T47D (cell line): ENCODE data around the gene MTMR3.
A peak's percentile ranks its signal among the peaks of the same experiment; 100 is the strongest.

ENCODE experiments used
- DNase-seq, 2 experiments: peaks; one replicate each; pipeline versions ENCODE4 v3.0.0 to v3.0.0-alpha.2; 2011 to 2012; ENCODE audit warnings: low read depth in 1 of 2, low spot score in 1 of 2
- JUND ChIP-seq: IDR thresholded peaks from 2 replicates; pipeline ENCODE4 v1.6.1; 2012; ENCODE audit warnings: low read depth
- in situ Hi-C: cut with HindIII; loops from 2 replicates; pipeline ENCODE4 v1.10.0; 2016; ENCODE audit warnings: low sequenced_read_pairs, low pct_unique_long_range_greater_than_20kb

MTMR3 gene

GRCh38 chr22:30033901-30034300 is 150.9 kb downstream of the MTMR3 start:
- DNase-seq, result no peak
- TF ChIP-seq JUND, result no peak
- in situ Hi-C loops, result no loop called here

DNA sequence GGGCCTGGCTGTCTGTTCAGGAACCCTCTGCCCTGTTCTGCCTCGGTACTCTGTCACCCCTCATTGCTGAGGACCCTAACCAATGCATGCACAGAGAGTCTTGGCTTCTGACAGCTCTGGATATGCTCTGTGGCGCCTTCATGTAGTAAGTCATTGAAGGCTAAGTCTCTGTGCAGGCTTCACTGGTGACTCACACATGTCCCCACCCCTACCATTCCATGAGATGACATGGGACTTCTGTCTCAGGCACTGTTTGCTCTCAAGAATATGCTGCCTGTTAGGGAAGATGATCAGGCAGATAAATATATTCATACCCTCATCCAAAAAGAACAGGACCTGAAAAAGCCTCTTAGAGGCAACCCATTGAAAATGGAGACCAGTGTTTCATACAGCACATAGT is 153.7 kb downstream of the MTMR3 start:
- no peak for DNase-seq
- in situ Hi-C loops, result no loop called here
- no peak for TF ChIP-seq JUND

DNA sequence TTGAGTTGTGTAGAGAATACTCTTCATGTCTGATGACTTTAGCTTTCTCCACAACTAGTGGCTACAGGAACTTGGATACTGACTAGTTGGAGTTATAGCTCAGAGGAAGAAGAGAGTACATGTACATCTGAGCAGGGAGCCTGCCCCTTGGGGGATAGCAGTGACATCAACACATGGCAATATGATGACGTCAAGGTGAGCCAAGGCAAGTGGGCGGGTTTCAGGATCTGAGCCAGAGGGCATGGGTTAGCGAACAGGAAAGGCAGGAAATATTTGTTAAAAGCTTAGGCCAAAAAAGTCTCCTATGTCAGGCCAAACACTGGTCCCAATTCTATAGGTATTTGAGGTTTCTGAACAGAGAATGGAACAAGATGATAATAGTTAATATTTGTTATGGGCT is 155.2 kb downstream of the MTMR3 start:
- peak in 1 of 2 experiments; percentile 79 for DNase-seq
- in situ Hi-C loops, result no loop called here
- no peak for TF ChIP-seq JUND

GRCh38 chr22:30040499-30041260 is 157.7 kb downstream of the MTMR3 start:
- no peak for TF ChIP-seq JUND
- DNase-seq, result no peak
- in situ Hi-C loops, result no loop called here

GRCh38 chr22:30041475-30041874 is 158.5 kb downstream of the MTMR3 start:
- no peak for DNase-seq
- in situ Hi-C loops, result no loop called here
- TF ChIP-seq JUND, result no peak

DNA sequence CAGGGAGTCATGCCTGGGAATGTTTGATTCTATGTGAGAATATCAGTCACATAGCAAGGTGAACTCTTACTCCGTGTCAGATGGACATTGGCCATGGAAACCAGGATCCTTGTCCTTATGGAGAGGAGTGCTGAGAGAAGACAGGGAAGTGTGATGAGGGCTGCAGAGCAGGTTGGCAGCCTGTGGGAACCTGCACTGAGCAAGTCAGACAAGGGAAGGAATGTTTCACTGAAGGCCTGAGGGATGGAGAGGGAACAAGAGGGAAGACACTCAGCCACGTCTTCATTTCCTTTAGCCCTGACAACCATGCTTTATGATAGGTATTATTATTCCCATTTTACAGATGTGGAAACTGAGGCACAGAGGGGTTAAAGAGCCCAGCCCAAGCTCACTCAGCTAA is 158.9 kb downstream of the MTMR3 start:
- no peak for TF ChIP-seq JUND
- in situ Hi-C loops, result no loop called here
- no peak for DNase-seq

DNA sequence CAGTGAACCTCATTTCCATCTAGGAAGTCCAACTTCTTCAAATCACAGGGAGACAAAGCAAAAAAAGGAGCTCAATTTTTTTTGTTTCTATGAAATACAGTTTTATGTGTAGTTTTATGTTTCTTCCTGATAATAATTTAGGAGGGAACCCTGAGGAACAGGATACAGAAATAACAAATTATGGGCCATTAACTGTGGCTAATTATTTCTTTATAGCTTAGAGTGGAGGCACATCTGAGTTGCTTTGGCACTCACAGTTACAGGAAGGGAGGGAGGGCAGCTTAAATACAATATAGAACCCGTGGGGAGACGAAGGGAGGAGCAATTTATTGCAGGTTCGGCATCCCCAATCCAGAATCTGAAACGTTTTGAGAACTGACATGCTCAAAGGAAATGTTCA is 160.2 kb downstream of the MTMR3 start:
- DNase-seq, result no peak
- TF ChIP-seq JUND, result no peak
- in situ Hi-C loops, result no loop called here

DNA sequence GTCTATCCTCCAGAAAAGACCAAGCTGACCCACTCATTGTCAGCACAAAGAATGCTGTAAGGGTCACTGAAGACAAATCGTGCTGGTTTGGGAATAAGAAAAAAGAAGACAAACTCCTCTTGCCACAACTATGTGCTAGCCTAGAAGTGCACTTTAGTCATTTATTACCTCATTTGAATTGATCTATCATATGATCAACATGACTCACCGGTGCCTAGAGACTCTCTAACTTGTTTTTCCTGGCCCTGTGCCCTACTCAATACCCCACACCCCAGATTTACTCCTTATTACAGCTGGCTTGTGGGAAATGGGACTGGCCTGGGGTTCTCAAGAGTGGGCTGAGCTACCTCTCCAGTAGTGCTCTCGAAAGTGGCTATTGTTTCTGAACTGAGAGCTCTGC is 161.4 kb downstream of the MTMR3 start:
- 0 out of 2 replicates have a peak, but pooled peaks have one; percentile 63 for TF ChIP-seq JUND
- peak; percentile 39 to 59 for DNase-seq
- in situ Hi-C loops, result no loop called here

- DNase-seq, result no peak
- in situ Hi-C loops, result no loop called here
- no peak for TF ChIP-seq JUND
Measured at GRCh38 chr22:30044881-30045493, 162.0 kb downstream of the MTMR3 start.

DNA sequence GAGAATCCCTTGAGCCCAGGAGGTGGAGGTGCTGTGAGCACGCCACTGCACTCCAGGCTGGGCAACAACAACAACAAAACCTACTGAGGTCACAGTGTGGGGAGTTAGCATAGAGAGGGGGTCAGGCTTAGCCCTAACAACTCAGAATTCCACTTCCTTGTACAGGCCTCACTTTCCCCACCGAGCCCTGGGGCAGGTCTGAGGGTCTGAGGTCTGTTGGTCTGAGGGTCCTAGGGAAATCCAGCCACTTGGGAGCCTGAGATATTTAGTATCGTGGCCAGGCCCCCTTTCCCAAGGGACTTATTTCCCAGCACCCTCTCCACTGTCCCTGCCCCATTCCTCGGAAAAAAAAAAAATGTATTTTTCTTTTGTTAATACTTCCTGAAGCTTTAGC is 162.5 kb downstream of the MTMR3 start:
- in situ Hi-C loops, result no loop called here
- DNase-seq, result no peak
- no peak for TF ChIP-seq JUND

DNA sequence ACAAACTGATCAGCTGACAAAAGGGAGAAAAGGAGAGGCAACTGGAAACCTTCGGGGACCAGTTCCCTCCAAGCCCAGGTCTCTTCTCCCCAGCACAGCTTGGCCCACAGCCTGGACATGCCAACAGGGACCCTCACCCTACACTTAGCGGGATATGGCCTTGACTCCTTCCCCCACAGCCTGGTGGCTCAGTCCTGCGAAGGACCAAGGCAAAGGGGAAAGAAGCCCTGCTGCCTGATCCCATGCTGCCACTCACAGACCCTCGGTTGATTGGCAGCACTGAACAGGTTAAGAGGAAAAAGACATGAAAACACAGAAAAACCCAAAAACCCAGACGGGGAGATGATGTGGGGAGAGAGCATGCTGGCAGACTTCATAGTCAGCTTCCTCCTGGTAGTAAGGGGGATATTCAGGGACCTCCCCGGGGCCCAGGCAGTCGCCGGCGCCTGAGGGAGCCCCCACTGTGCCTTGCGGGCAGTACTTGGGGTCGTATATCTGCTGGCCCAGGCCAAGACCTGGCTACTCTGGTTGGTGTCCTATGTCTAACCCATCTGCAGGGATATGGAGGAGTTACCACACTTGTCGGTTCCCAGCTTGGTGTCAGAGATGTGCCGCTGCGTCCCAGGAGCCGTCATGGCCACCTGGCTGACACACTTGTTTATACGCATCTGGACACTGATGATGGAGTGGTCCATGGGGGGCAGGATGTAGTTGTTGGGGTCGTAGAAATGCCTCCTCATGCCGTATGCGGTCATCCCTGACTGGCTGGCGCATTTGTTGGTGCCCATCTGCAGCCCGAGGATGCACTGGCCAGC is 163.1 kb downstream of the MTMR3 start:
- no peak for TF ChIP-seq JUND
- in situ Hi-C loops, result no loop called here
- DNase-seq, result no peak

DNA sequence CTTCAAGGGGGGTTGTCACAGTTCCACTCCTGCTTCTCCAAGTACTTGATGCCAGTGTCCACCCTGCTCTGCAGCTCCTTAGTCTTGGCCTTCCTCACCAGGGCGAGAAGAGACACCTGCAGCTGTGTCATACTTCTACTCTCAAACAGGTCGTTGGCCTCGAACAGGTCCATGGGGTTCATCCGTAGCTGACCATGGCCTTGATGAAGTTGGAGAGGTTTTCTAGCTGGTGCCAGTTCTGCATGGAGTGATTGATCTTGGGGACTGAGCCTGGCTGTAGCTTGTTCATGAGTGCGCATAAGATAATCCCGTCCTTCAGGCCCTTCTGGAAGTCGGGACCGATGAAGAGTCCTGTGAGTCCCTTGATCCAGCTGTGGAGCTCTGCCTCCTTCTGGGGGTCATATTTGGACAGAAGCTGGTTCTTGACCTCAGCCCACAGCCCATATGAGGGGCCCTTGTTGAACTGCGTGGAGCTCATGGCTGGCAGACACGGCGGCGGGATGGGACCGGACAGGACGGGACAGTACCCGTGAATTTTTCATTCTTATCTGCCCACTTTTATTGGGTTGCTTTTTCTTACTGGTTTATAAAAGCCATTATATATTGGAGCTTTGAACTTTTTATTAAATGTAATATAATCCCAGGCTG is 163.9 kb downstream of the MTMR3 start:
- TF ChIP-seq JUND, result no peak
- no peak for DNase-seq
- in situ Hi-C loops, result no loop called here
